ENCODE data around the gene DLGAP4.

DLGAP4 gene

GRCh38 chr20:36479938-36480337 is 173.8 kb downstream of the DLGAP4 start:
- Mint-ChIP-seq H3K4me1 (peaks cover 46% of the 10 kb centered on the region), H3K27ac (no peak overlapping the region), H3K36me3 (peaks cover 6% of the 10 kb centered on the region), H3K4me3 (no peak overlapping the region), H3K9me3 (no peaks in the 10 kb centered on the region)
- ATAC-seq (no peak), DNase-seq (ENCODE audit: low spot score in 2 of 2) (no peak)

GRCh38 chr20:36480456-36481048 is 174.4 kb downstream of the DLGAP4 start:
- H3K36me3 Mint-ChIP-seq, result peaks cover 6% of the 10 kb centered on the region
- H3K9me3 Mint-ChIP-seq, result no peaks in the 10 kb centered on the region
- no peak overlapping the region for H3K27ac Mint-ChIP-seq
- H3K4me3 Mint-ChIP-seq, result no peak overlapping the region
- no peak for DNase-seq (ENCODE audit: low spot score in 2 of 2)
- no peak for ATAC-seq
- H3K4me1 Mint-ChIP-seq, result peaks cover 46% of the 10 kb centered on the region

- Mint-ChIP-seq H3K27ac (peak overlapping the region; percentile 71), H3K36me3 (no peaks in the 10 kb centered on the region), H3K4me1 (peaks cover 55% of the 10 kb centered on the region), H3K9me3 (no peaks in the 10 kb centered on the region), H3K4me3 (no peak overlapping the region)
- no peak for ATAC-seq
- no peak for DNase-seq (ENCODE audit: low spot score in 2 of 2)
These were observed 175.4 kb downstream of the DLGAP4 start for GRCh38 chr20:36481380-36482043.

- Mint-ChIP-seq H3K4me1 (peaks cover 60% of the 10 kb centered on the region), H3K27ac (peak overlapping the region; percentile 71), H3K4me3 (no peak overlapping the region), H3K9me3 (no peaks in the 10 kb centered on the region), H3K36me3 (no peaks in the 10 kb centered on the region)
- ATAC-seq, result no peak
- DNase-seq (ENCODE audit: low spot score in 2 of 2), result no peak
These were observed 175.9 kb downstream of the DLGAP4 start for GRCh38 chr20:36482044-36482473.

- Mint-ChIP-seq H3K4me3 (no peak overlapping the region), H3K4me1 (peaks cover 52% of the 10 kb centered on the region), H3K27ac (peak overlapping the region; percentile 54), H3K9me3 (no peaks in the 10 kb centered on the region), H3K36me3 (no peaks in the 10 kb centered on the region)
- no peak for DNase-seq (ENCODE audit: low spot score in 2 of 2)
- no peak for ATAC-seq
These were observed 177.2 kb downstream of the DLGAP4 start for GRCh38 chr20:36483209-36483918.

- H3K4me1 Mint-ChIP-seq, result peaks cover 49% of the 10 kb centered on the region
- no peaks in the 10 kb centered on the region for H3K9me3 Mint-ChIP-seq
- H3K36me3 Mint-ChIP-seq, result no peaks in the 10 kb centered on the region
- H3K27ac Mint-ChIP-seq, result no peak overlapping the region
- DNase-seq (ENCODE audit: low spot score in 2 of 2) (no peak), ATAC-seq (no peak)
- H3K4me3 Mint-ChIP-seq, result no peak overlapping the region
These were observed 178.0 kb downstream of the DLGAP4 start for GRCh38 chr20:36483919-36484808.

GRCh38 chr20:36485286-36485685 is 179.1 kb downstream of the DLGAP4 start:
- peaks cover 45% of the 10 kb centered on the region for H3K4me1 Mint-ChIP-seq
- no peak overlapping the region for H3K27ac Mint-ChIP-seq
- DNase-seq (ENCODE audit: low spot score in 2 of 2) (no peak), ATAC-seq (no peak)
- no peaks in the 10 kb centered on the region for H3K36me3 Mint-ChIP-seq
- no peaks in the 10 kb centered on the region for H3K9me3 Mint-ChIP-seq
- no peak overlapping the region for H3K4me3 Mint-ChIP-seq

- H3K27ac Mint-ChIP-seq, result peak overlapping the region; percentile 81
These were observed 180.9 kb downstream of the DLGAP4 start for GRCh38 chr20:36487069-36487468.

GRCh38 chr20:36490191-36490590 is 184.1 kb downstream of the DLGAP4 start:
- H3K4me1 Mint-ChIP-seq, result peaks cover 62% of the 10 kb centered on the region
- H3K27ac Mint-ChIP-seq, result no peak overlapping the region
- H3K4me3 Mint-ChIP-seq, result no peak overlapping the region
- DNase-seq (ENCODE audit: low spot score in 2 of 2) (no peak), ATAC-seq (no peak)
- H3K9me3 Mint-ChIP-seq, result no peaks in the 10 kb centered on the region
- peaks cover 6% of the 10 kb centered on the region for H3K36me3 Mint-ChIP-seq

More at GRCh38 chr20:36487069-36487468, 180.9 kb downstream of the DLGAP4 start:
- H3K4me1 Mint-ChIP-seq, result peaks cover 42% of the 10 kb centered on the region
- DNase-seq (ENCODE audit: low spot score in 2 of 2) (no peak), ATAC-seq (no peak)
- H3K4me3 Mint-ChIP-seq, result no peak overlapping the region
- peaks cover 6% of the 10 kb centered on the region for H3K36me3 Mint-ChIP-seq
- no peaks in the 10 kb centered on the region for H3K9me3 Mint-ChIP-seq

- peak overlapping the region; percentile 93 for H3K27ac Mint-ChIP-seq
- DNase-seq (ENCODE audit: low spot score in 2 of 2), result peak; percentile 36 to 76
- ATAC-seq, result peak; percentile 89
- peaks cover 47% of the 10 kb centered on the region for H3K4me1 Mint-ChIP-seq
- H3K36me3 Mint-ChIP-seq, result peaks cover 8% of the 10 kb centered on the region
- H3K4me3 Mint-ChIP-seq, result peak overlapping the region; percentile 65
- H3K9me3 Mint-ChIP-seq, result no peaks in the 10 kb centered on the region
These were observed 185.9 kb downstream of the DLGAP4 start for GRCh38 chr20:36491901-36492617.

- no peak overlapping the region for H3K4me3 Mint-ChIP-seq
- peaks cover 45% of the 10 kb centered on the region for H3K4me1 Mint-ChIP-seq
- H3K9me3 Mint-ChIP-seq, result no peaks in the 10 kb centered on the region
- DNase-seq (ENCODE audit: low spot score in 2 of 2) (no peak), ATAC-seq (no peak)
- peaks cover 20% of the 10 kb centered on the region for H3K36me3 Mint-ChIP-seq
- peak overlapping the region; percentile 93 for H3K27ac Mint-ChIP-seq
These were observed 187.1 kb downstream of the DLGAP4 start for GRCh38 chr20:36493051-36493800.

GRCh38 chr20:36493801-36494114 is 187.6 kb downstream of the DLGAP4 start:
- Mint-ChIP-seq H3K27ac (peak overlapping the region; percentile 93), H3K4me3 (no peak overlapping the region), H3K36me3 (peaks cover 25% of the 10 kb centered on the region), H3K9me3 (no peaks in the 10 kb centered on the region), H3K4me1 (peaks cover 45% of the 10 kb centered on the region)
- ATAC-seq (peak; percentile 29), DNase-seq (ENCODE audit: low spot score in 2 of 2) (no peak)

DNA sequence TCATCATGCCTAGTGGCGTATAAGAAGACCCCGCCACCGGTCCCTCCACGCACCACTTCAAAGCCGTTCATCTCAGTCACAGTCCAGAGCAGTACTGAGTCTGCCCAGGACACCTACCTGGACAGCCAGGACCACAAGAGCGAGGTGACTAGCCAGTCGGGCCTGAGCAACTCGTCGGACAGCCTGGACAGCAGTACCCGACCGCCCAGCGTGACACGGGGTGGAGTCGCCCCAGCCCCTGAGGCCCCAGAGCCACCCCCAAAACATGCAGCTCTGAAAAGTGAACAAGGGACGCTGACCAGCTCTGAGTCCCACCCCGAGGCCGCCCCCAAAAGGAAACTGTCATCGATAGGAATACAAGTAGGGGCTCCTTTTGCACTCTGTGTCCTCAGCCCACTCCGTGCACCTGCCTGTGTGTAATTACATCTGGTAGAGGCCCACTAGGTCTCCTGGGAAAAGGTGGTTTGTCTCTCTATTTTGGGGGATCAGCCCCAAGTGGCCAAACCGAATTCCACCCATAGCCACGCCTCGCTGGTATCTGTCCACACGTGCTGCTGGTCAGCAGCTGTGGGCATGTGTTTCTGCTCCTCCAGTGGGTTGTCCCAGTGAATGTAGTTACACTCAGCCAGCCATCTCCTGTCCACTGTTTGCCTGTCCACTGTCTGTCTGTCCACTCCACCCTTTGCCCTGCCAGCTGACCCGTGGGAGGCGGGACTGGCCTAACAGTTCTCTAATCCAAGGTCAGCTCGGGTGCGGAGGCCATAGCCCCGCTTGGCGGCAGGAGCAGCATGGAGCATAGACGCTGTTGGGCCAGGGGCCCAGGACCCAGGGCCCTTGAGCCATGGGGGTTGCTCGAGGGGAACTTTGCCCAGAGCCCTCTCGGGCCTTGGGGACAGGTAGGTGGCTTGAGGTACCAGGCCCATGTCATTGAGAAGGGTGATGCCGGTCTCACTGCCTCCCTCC is 190.8 kb downstream of the DLGAP4 start:
- H3K4me3 Mint-ChIP-seq, result no peak overlapping the region
- H3K4me1 Mint-ChIP-seq, result peaks cover 22% of the 10 kb centered on the region
- H3K9me3 Mint-ChIP-seq, result no peaks in the 10 kb centered on the region
- no peak overlapping the region for H3K27ac Mint-ChIP-seq
- DNase-seq (ENCODE audit: low spot score in 2 of 2) (no peak), ATAC-seq (no peak)
- H3K36me3 Mint-ChIP-seq, result peaks cover 43% of the 10 kb centered on the region

All from stimulated activated effector memory CD8-positive, alpha-beta T cell treated with anti-CD3 and anti-CD28 coated beads, Interleukin-12 subunit alpha, Interleukin-12 subunit beta, amount 100 ng/mL, for 72 hours (primary cell).